GM10847 (cell line): ENCODE measurements around the gene DMAC2L.

Source experiments
- POLR2A ChIP-seq: IDR thresholded peaks from 2 replicates; pipeline ENCODE4 v1.6.1; 2011; ENCODE audit not compliant: insufficient read length; ENCODE audit errors: extremely low read depth

Gene DMAC2L

GRCh38 chr14:50318031-50318626 lies 6.0 kb downstream of the DMAC2L start:
- TF ChIP-seq POLR2A: no peak

- TF ChIP-seq POLR2A: no peak
Observed at GRCh38 chr14:50319293-50319692, 7.2 kb downstream of the DMAC2L start.

- no peak for TF ChIP-seq POLR2A
Observed at GRCh38 chr14:50319721-50320120, 7.6 kb downstream of the DMAC2L start.

DNA sequence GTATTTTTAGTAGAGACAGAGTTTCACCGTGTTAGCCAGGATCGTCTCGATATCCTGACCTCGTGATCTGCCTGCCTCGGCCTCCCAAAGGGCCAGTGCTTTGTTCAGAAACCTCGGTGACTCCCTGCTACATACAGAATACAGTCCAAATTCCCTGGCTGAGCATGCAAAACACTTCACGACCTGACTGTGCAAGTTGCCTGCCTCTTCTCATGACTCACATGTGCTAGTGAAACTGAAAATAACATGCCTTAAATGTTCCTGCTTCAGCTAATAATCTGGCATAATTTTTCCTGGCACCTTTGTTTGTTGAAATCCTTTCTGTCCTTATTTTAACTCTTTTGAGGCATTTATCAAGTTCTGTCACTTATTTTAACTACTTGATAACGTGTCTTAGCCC lies 8.2 kb downstream of the DMAC2L start:
- TF ChIP-seq POLR2A: no peak

DNA sequence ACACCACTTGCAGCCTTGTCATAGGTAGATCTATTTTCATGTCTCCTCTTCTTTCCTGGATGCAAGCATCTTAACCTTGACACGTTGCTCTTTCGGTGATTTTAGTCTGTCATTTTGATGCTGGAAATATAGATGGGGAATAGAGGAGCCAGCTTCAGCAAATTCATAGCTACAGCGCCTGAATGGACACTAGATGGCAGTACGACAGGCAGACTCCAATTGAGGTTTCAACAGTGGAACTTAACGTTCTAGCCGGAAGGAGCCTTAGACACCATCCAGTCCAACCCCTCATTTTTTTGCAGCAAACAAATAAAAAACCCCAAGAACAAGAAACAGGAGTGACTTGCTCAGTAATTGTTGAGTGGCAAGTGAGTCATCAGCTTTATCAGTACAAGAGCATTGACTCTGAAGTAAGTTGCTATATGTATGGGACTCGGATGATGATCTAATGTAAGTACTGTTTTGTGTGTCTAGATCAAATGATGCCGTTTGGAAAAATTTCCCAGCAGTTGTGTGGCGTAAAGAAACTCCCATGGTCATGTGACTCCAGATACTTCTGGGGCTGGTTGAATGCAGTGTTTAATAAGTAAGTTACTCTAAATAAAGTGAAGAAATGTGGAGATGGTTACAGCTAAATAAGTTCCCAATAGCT lies 9.0 kb downstream of the DMAC2L start:
- no peak for TF ChIP-seq POLR2A

GRCh38 chr14:50331596-50331995 lies 19.5 kb downstream of the DMAC2L start:
- no peak for TF ChIP-seq POLR2A

GRCh38 chr14:50333014-50333509 lies 20.9 kb downstream of the DMAC2L start:
- TF ChIP-seq POLR2A: no peak

DNA sequence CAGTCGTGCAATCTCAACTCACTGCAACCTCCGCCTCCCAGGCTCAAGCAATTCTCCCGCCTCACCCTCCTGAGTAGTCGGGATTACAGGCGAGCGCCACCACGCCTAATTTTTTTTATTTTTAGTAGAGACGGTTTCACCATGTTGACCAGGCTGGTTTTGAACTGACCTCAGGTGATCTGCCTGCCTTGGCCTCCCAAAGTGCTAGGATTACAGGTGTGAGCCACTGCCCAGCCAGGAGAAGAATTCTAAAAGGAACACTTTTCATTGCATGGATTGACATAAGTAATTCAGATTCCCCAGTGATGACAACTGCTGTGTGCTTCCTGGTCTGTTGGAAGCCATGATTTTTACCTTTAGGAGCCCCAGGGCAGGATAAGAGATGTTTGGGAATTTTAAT lies 22.1 kb downstream of the DMAC2L start:
- TF ChIP-seq POLR2A: no peak

- TF ChIP-seq POLR2A: no peak
Observed at GRCh38 chr14:50335389-50335788, 23.3 kb downstream of the DMAC2L start.

DNA sequence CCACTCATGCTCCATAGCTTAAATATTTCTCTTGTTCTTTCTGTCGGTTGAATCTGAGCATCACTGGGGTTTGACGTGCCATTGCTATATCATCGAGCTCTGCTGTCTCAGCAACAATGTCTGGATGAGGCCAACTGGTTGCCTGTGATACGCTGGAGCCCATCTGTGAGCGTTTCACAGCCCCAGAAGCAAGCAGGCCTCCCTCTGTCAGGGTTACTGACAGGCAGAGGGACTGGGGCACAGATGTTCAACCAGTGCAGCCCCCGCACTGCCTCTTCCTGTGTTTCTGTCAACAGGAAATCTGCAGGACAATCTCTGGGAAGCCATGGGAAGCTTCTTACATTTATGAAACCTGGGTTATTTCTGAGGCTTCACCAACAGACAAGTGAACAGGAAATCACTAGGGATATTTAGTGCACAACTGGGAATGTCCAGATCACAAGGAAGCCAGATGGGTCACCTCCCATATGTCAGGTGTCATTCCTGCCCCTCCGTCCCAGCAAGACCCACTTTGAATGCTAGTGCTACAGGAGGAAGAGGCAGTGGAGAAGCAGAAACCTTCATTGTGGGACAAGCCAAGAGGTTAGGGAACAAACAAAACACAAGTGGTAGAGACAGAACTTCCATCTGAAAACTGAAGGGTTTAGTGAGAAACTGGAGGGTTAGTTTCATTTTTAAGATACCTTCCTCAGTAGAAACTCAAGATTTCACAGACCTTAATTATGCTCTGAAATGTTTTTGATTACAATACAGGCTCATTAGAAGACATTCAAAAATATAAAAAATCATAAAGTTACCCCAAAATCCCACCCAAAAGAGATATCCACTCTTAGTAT lies 24.1 kb downstream of the DMAC2L start:
- TF ChIP-seq POLR2A: no peak

DNA sequence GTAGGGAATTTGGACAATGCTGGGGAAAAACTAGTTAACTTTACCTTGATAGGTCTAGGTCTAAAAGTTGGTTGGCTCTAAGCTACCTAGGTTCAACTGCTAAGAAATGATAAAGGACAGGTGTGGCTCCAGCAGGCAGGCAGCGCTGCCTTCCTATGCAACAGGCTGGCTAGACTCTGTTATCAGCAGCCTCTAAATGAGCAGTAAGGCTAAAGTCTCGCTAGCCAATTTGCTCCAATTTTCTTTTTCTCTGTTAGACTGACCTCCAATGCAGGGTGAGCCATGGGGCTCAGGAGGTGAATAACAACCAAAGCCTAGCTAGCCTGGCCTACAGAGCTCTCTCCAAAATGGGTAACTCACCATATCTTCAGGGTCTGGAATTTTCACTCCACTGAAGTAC lies 26.5 kb downstream of the DMAC2L start:
- no peak for TF ChIP-seq POLR2A

- no peak for TF ChIP-seq POLR2A
Observed at GRCh38 chr14:50339178-50339804, 27.2 kb downstream of the DMAC2L start.

- TF ChIP-seq POLR2A: no peak
Observed at GRCh38 chr14:50340045-50340444, 27.9 kb downstream of the DMAC2L start.

DNA sequence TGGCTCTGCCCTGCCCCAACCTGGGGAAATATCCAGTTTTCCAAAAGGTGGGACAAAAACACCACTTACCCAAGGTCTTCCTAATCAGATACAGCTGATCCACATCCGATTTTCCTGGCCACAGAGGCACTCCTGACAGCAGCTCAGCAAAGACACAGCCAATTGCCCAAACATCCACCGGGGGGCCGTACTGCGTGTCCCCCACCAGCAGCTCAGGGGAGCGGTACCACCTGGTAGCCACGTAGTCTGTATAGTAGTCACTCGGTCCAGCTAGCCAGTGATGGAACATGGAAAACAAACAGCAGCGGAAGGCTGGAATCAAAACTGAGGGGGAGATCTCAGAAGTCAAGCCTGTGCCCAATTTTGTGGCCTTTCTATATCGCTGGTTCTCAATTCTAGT lies 28.8 kb downstream of the DMAC2L start:
- TF ChIP-seq POLR2A: no peak

DNA sequence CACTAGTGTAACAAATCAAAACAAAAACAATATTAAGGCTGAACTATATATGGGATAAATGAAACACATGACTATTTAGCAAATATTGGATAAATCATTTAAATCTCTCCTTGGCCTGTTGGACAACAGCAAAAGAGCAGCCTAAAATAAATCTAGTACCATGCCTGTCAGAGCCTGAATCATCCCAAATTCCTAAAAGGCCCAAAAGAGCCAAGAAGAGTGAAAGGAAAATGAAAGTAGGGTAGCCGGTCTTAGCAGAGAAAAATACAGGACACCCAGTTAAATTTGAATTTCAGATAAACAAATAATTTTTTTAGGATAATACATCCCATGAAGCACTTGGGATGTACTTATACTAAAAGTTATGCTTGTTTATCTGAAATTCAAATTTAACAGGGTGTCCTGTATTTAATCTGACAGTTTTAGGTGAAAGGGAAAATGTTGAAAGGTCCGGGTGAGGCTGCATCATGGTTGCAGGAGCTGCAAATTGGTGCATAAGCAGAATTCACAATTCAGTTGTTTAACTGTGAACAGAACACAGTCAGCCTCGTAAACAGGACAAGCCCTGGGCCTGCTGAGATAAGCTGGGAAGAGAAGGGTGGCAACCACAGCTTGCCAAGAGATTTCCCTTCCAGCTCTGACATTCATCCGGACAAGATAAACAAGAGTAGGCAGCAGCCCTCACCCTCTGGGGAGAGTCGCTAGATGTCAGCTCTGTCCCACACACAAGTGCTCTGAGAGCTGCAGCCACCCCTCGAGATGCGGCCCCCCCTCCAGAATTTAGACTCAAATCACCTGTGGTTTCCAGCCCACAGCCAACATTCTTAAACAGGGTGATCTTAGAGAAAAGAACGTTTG lies 30.3 kb downstream of the DMAC2L start:
- no peak for TF ChIP-seq POLR2A

GRCh38 chr14:50343434-50343833 lies 31.3 kb downstream of the DMAC2L start:
- TF ChIP-seq POLR2A: no peak
